ENCODE measurements around the gene TSNAXIP1.
"Not testable (repeated sequence)": the region's sequence is repeated elsewhere in the genome, so short reads cannot be mapped to it uniquely, and the experiment has no call there.

TSNAXIP1 gene

DNA sequence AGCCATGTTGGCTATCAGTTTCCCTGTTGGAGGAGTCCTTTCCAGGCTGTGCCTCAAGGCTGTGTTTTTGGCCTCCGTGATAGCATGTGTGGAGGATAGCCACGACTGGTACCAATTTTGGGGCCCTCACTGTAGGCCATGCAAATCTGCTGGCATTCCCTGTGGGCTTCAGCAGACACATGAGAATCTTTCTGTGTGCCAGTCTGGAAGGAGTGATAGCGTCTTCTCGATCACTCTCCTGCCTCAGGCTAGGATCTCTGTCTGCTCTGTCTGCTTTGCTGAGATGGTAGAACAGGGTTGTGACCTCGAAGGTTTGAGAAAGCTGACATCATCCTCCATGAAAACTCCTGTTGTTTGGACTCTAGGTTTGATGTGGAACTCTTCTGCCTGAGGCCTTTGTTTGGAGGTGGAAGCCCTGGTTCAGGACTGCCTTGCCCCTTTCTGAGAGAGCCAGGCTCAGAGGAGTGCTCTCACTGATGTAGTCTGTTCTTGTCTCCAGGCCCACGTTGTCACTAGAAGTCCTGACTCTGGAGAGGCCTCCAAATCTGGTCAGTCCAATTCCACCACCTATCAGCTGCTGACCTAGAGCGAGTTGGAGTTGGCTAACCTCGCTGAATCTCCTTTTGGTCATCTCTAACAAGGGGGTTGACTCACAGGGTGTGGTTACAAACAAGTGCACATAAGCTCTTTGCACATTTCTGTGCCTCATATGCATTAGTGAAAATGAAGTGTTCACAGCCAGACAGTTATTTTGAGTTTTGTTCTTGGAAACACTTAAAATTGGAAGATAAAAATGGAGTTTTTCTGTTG is 54.1 kb downstream of the TSNAXIP1 start:
- no peak for DNase-seq (ENCODE audit: low spot score)

DNA sequence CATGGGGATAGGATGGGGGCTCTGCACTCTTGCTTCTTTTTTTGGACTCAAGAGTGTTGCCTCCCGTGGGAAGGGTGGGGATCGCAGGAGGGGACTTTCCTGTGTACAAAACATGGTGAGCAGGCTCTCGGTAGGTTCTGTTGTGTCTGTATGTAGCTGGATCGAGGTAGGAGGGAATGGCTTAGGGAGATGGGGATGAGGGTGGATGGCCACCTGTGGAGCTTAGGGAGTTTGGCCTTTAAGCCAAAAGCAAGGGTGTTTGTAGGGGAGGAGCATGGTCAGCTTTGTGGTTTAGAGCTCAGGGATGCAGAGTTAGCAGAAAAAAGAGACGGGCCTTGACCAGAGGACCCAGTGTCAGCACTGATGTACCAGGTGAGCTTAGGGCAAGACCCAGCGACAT is 55.2 kb downstream of the TSNAXIP1 start:
- no peak for DNase-seq (ENCODE audit: low spot score)

DNA sequence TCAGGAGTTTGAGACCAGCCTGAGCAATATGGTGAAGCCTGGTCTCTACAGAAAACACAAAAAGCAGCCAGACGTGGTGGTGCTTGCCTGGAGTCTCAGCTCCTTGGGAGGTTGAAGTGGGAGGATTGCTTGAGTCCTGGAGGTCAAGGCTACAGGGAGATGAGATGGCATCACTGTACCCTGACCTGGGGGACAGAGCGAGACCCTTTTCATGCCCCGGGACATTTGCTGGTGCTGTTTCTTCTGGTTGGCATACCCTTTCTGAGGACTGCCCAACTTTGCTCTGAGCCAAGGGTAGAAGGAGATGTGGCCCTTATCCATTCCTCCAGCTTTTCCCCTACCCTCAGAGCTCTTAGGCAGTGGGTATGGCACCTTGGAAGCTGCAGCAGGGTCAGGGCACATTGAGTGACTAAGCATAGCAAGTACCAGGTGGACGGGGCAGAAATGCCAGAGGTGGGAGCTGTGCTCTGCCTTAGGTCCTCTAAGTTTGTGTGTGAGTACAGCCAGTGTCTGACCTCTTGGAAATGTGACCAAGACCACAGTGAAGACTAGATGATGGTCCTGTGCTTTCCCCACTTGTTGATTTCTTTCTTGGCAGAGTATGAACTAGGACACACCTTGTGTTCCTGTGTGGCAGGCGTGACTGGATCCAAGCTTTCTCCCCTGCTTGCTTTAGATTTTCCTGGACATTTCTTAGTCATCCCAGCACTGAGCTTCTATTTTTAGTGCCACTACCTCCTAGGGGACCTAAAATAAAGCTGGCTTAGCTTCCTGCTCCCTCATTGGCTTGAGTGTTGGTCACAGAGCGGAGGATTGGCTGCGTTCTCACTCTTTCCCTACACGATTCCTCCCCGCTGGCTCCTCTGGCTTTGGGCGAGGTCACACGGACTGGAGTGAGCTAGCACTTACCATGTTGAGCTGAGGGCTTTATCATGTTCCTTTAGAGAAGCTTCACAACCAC is 56.2 kb downstream of the TSNAXIP1 start:
- no peak for DNase-seq (ENCODE audit: low spot score)

DNA sequence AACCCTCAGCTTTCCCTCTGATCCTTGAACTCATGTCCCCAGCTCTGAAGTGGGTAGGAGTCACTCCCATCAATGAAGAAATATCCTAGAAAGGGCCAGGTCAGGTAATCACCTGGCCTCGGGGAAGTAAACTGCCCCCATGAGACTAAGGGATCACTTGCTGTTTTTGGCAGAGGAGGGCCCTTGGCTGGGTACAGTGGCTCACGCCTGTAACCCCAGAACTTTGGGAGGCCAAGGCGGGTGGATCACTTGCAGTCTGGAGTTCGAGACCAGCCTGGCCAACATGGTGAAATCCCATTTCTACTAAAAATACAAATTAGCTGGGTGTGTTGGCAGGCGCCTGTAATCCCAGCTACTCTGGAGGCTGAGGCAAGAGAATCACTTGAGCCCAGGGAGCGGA is 57.4 kb downstream of the TSNAXIP1 start:
- not testable (repeated sequence) for DNase-seq (ENCODE audit: low spot score)

DNA sequence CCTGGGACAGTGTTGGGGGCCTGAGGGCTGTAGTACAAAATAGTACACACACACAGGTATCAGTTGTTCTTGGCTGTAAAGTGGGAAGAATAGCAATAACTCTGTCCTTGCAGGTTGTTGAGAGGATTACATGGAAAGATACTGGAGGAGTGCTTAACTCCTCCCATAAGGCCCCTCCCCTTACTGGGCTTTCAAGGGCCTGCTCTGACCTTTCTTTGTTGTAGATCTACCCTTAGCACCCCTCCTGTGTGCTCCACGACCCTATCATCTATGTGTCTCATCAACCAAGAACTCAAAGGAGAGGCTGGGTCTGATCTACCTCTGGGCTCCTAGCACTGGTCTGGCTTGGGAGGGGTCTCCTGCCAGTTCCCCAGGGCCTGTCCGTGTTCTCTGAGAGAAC is 57.9 kb downstream of the TSNAXIP1 start:
- no peak for DNase-seq (ENCODE audit: low spot score)

DNA sequence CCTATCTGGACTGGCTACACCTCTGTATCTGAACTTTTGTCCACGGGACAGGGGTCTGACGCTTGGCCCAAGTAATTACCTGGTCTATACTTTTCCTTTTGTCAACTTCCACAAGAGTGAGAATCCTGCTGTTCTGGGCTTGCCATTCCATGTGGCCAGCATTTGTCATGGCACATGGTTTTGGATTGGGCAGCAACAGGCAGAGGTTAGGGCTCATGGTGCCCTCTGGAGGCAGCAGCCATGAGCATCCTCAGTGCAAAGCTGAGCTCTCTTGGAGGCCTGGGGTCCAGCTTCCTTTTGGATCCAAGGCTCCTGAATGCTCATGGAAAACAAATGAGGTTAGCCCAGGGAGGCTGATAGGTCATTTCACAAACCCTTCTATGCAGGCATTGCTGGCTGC is 58.6 kb downstream of the TSNAXIP1 start:
- no peak for DNase-seq (ENCODE audit: low spot score)

DNA sequence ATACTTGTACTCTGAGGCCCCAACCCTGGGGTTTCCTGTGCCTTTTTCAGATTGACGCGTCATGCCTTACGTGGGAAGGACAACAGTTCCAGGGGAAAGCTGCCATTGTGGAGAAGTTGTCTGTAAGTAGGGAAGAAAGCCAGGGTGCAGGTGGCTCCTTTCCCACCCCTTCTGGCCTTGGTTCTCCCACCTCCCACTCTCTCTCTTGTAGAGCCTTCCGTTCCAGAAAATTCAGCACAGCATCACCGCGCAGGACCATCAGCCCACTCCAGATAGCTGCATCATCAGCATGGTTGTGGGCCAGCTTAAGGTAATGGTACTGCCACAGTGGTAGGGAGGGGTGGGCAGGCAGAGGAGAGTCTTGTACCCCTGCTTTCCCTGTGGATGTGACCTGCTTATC is 61.6 kb downstream of the TSNAXIP1 start:
- DNase-seq (ENCODE audit: low spot score) = no peak

DNA sequence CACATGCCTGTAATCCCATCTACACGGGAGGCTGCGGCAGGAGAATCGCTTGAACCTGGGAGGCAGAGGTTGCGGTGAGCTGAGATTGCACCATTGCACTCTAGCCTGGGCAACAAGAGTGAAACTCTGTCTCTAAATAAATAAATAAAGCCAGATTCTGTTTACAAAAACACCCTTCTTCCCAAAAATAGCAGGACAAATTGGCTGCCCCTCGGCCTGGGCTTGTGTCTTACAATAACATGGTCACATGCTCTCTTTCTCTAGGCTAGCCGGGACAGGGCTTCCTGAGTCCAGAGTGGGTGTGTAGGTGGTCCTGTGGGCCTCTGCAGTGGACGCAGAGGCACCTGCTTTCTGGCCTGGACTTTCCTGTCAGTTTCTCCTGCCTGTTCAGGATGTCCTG is 63.0 kb downstream of the TSNAXIP1 start:
- DNase-seq (ENCODE audit: low spot score) = no peak

DNA sequence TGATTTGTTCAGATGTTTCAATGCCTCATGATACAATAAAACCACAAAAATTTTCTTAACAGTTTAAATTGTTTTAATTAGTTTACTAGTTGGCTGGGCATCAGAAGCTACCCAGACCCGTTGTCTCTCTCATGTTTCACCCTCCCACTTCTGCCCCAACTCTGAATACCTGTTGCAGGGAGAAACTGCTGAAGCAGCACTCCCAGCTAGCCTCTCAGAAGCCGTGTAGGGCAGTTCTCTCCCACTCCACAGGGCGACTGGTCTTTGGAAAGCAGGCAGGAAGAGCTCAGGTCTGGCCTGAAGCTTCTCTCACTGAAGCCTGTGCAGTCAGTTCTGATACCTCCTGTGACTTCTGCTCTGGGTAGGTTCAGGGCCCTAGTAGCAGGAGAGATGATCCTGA is 64.6 kb downstream of the TSNAXIP1 start:
- no peak for DNase-seq (ENCODE audit: low spot score)

DNA sequence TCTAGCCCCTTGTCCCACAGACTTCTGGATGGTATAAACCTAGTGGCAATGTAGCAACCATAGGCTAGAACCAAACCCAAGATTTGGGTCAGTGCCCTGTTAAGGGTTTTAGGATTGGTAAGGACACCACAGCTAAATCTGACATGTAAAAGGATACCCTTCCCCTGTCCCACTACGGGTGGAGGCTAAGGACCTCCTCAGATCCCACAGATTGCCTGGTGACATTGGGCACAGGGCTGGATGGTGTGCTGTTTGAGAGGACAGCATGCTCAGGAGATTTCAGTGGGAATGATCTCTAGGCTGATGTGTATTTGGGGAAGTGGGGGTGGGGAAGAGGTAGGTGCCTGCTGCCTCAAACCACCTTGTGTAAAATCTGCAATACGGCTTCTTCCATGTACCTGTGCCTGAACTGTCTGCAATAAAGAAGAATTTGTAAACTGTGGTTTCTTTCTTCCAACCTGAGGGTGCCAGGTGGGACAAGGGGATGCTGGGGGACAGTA is 65.5 kb downstream of the TSNAXIP1 start:
- DNase-seq (ENCODE audit: low spot score) = no peak

DNA sequence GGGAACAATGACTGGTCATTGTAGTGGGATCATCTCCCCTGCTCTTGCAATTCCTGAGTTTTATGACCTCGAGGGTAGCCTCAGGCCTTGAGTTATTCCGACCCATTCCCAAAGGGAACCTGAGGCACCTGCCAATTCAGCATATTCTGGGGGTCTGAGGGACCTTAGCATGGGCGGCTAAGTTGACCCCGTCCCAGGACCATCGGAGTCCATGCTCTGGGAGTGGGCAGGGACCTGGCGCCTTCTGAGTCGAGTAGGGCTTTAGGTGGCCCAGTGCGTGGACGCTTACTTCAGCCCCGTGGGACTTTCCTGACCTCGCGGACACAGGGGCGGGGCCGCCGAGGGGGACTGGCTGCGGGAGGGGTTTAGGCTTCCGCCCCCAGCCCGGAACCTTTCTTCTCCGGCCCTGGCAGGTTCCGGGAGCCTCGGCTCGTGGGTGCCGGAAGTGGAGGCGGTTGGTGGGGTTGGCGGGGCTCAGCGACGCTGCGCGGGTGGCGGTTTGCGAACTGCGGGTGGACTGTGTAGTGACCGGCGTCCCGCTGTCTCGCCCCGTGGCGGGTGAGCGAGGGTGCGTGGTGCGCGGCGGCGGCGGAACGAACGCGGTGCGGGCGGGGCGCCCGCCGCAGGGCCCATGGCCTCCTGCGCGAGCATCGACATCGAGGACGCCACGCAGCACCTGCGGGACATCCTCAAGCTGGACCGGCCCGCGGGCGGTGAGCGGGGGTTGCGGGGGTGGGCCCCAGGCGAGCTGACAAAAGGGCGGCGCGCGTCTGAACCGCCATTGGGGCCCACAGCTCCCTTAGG is 66.1 kb downstream of the TSNAXIP1 start, which contains the start of gene EDC4:
EDC4 (plus strand) TSS at position 422 of the 804 bp plus-strand sequence; CDS start at position 632, 210 bp downstream.
- peak; percentile 90 for DNase-seq (ENCODE audit: low spot score)

DNA sequence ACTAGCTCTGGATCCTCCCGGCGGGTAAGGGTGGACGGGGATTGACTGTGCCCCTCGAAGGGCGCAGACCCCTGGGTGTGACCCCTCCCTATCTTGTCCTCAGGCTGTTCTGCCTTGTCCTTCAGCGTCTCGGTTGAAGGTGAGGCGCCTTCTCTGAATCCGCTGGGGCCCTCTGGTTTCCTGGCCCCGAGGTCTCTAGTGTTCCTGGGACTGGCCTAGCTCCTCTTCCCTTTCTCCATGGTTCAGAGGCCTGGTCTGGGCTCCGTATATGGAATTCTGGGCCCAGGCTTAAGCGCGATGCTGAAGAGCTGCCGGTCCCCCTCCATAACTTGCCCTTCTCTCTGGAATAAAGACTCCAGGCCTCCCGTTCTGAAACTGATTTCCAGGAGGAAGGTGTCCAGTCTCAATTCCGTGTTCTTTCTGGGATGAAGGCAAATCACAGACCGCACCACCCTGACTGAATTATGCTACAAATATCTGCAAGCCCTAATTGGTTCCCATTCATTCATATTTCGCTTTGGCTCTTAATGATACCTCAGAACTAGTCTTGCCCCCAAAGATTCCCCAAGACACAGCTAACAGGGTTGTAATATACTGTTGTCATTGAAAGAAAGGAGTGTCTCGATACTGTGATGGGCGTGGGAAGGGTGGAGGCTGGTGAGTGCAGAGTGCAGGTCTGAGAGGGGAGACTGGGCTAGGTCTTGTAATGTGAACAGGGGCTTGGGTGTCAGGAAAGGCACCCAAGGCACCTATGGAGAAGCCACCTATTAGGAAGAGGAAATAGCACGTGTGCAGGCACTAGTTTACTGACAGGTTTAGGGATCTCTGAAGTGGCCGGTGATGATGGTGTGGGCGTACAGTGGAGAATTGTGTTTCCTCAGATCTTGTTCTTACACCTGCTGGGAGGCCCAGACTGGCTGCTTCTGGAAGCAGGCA is 67.0 kb downstream of the TSNAXIP1 start:
- no peak for DNase-seq (ENCODE audit: low spot score)

DNA sequence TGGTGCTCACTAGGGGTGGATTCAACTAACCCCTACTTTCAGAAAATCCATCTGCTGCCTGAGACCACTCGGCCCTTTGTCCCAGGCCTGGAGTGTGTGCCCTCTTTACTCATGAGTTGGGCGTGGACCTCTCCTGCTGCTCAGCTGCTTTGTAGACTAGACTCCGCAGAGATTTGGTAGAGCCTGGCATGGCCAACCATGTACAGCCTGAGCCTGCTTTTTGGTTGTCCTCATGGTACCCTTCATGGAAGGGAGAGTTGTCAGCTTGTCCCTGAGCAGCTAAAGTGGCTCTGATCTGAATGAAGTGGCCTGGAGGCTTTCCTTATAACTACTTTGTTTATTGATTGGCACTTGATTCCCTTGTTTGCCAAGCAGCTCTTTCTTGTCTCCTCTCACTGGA is 67.7 kb downstream of the TSNAXIP1 start:
- no peak for DNase-seq (ENCODE audit: low spot score)

DNA sequence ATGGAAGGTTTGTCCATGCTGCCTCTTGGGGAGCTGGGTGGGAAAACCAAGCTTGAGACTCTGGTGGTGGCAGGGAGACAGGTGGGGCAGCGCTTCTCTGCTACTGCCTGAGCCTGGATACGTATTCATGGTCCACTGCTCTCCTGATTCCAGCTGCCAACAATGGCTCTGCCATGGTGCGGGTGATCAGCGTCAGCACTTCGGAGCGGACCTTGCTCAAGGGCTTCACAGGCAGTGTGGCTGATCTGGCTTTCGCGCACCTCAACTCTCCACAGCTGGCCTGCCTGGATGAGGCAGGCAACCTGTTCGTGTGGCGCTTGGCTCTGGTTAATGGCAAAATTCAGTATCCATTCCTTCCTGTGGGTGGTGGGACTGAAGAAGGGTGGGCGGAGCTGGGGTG is 70.4 kb downstream of the TSNAXIP1 start:
- no peak for DNase-seq (ENCODE audit: low spot score)

Data from left forelimb (tissue), 1 donor.